Suppressor macrophage (primary cell): ENCODE results near the gene APOC4.
A peak's percentile ranks its signal among the peaks of the same experiment; 100 is the strongest.
"Not testable (repeated sequence)": the region's sequence is repeated elsewhere in the genome, so short reads cannot be mapped to it uniquely, and the experiment has no call there.

Source experiments
- DNase-seq, 4 experiments: peaks; one replicate each; pipeline ENCODE4 v3.0.0-alpha.2; 2020 to 2022
- total RNA-seq, 17 experiments: gene quantifications; one replicate each; lab custom pipeline; 2026; ENCODE audit warnings: mixed read lengths in 6 of 17, inconsistent platforms in 3 of 17; lab: John Stamatoyannopoulos, UW

The APOC4 gene
- 0 to 0.11 (median 0) reads per million in 17 experiments for total RNA-seq

DNA sequence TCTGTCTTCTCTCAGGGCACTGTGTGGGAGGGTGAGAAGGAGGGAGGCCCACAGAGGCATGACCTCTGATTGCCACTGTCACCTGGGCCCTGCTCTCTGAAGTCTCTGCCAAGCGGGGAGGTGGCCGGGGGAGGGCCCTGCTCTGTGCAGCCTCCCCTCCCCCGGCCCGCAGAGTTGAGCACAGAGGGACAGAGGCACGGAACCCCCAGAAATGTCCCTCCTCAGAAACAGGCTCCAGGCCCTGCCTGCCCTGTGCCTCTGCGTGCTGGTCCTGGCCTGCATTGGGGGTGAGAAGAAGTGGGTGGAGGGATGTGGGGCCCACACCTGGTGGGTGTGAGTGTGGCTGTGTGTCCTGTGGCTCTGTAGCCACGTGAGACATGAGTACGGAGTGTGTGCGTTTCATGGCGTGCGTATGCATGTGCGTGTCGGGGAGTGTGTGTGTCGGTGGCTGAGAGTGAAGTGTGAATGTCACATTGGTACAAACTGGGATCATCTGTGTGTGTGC lies at the start of gene APOC4:
Gene APOC4 (plus strand): TSS at position 171 of the 505 bp plus-strand sequence. CDS start 41 bp downstream, at position 212.
- DNase-seq, result peak in 1 of 4 experiments; percentile 30

DNA sequence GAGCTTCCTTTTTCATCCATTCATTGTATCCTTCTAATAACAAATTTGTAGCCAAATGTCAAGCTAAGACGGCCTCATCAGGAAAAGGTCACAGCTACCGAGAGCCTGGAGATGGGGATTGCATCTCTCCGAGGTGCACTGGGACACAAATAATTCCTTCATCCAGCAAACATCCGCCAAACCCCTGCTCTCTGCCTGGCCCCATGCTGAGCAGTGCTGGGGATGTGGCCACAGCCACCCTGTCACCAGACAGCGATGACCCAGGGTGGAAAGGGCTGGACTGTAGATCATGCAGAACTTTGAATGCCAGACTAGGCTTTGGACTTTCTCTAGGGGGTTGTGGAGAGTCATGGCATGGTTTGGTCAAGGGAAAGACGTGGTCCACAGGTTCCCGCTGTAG lies 49.1 kb upstream of the APOC4 start:
- DNase-seq, result no peak

DNA sequence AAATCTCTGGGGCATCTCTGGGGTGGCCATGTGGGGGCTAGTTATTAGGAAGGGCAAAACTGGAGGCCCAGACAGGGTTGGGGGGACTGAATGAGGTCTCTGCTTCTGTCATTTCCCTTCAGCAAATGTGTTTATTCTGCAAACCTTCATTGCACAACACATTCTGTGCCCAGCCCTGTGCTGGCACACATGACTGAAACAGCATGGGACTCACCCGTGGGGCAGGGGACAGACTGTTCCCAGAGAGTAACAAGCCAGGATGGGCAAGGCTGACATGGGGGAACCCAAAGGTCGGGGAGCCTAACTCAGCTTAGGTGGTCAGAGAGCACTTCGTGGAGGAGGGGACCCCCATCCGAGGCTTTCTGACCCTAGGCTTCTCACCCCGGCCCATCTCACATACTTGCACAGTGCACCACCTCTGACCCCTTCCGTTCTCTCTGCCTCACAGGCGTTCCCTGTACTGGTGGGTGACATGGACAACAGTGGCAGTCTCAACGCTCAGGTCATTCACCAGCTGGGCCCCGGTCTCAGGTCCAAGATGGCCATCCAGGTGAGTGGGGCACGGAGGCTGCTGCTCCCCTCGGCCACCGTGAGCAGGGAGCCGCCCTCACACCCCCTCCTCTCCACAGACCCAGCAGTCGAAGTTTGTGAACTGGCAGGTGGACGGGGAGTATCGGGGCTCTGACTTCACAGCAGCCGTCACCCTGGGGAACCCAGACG lies 48.5 kb upstream of the APOC4 start:
- peak in 3 of 4 experiments; percentile 24 to 57 (median 50) for DNase-seq

DNA sequence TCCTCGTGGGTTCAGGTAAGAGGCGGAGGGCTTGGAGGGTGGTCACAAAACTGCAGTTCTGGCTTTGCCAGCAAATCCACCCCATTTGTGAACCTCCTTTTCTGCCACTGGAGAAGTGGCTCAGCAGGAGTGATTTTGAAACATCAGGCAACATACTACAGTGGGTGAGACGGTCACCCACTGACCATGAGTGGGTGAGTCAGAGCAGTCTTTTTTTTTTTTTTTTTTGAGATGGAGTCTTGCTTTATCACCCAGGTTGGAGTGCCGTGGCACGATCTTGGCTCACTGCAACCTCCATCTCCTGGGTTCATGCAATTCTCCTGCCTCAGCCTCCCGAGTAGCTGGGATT lies 48.0 kb upstream of the APOC4 start:
- DNase-seq, result peak; percentile 39 to 76 (median 70)

DNA sequence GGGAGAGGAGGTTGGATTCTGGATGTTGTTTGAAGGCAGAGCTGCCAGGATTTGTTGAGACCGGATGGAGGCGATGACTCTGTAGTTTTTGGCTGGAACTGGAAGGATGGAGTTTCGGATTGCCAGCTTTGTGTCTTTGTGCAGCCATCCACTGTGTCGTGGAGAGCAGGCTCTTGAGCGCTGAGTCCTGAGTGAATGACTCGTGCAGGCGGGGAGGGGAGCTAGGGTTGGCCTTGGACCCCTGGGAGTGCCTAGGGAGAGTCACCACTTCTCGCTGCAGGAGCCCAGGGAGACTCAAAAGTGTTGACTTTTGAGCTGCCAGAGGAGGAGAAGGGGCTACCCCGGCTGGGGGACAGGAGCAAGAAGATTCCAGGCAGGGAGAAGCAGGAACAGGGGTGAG lies 47.1 kb upstream of the APOC4 start:
- no peak for DNase-seq

DNA sequence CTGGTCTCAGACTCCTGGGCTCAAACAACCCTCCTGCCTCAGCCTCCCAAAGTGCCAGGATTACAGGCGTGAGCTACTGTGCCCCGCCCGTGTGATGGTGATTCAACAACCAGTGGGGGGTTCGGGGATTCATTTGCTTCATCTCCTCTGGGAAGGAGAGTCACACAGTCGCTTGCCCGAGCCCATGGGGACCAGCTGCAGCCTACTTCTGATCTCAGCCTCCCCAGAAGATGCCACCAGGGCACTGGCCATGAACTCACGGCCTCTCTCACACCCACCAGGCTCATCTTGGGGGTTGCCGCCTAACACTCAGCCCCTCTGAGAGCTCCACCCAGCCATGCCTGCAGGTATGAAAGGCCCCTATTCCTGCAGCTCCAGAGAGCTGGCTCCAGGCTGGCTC lies 44.2 kb upstream of the APOC4 start:
- DNase-seq, result no peak

DNA sequence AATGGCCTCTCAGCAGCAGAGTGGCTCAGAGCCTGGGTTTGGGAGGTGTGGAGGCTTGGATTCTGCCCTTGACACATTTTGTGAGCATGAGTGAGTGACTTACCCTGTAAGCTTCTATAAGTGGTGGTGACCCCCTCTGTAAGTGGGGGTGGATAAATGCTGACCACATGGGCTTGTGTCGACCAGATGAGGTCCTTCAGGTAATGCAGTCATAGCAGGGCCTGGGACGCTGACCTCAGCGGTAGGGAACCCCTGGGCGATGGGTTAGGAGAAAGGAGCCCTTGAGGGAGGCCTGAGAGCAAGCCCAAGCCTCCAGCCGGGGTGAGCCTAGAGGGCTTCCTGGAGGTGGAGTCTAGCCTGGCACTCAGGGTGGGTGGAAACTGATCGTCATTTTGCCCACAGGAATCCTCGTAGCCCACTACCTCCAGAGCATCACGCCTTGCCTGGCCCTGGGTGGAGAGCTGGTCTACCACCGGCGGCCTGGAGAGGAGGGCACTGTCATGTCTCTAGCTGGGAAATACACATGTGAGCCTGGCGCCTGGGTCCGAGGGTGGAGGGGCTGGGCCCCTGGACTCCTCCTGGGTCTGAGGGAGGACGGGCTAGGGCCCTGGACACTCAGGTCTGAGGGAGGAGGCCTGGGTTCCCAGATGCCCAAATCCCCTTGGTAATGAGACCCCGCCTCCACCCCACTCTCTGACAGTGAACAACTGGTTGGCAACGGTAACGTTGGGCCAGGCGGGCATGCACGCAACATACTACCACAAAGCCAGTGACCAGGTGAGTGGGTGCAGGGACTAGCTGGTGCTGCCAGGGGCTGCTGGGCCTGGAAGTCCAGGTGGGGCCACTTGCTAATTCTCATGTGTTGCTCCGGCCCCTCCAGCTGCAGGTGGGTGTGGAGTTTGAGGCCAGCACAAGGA lies 41.5 kb upstream of the APOC4 start:
- no peak for DNase-seq

DNA sequence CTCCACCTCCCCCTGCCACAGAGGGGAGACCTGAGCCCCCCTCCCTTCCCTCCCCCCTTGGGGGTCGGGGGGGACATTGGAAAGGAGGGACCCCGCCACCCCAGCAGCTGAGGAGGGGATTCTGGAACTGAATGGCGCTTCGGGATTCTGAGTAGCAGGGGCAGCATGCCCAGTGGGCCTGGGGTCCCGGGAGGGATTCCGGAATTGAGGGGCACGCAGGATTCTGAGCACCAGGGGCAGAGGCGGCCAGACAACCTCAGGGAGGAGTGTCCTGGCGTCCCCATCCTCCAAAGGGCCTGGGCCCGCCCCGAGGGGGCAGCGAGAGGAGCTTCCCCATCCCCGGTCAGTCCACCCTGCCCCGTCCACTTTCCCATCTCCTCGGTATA lies 38.8 kb upstream of the APOC4 start:
- DNase-seq, result no peak

GRCh38 chr19:44903602-44904425 lies 38.2 kb upstream of the APOC4 start:
- DNase-seq, result peak; percentile 69 to 88 (median 82)

- DNase-seq, result peak in 1 of 4 experiments; percentile 20
These were observed 37.5 kb upstream of the APOC4 start for GRCh38 chr19:44904426-44904994.

DNA sequence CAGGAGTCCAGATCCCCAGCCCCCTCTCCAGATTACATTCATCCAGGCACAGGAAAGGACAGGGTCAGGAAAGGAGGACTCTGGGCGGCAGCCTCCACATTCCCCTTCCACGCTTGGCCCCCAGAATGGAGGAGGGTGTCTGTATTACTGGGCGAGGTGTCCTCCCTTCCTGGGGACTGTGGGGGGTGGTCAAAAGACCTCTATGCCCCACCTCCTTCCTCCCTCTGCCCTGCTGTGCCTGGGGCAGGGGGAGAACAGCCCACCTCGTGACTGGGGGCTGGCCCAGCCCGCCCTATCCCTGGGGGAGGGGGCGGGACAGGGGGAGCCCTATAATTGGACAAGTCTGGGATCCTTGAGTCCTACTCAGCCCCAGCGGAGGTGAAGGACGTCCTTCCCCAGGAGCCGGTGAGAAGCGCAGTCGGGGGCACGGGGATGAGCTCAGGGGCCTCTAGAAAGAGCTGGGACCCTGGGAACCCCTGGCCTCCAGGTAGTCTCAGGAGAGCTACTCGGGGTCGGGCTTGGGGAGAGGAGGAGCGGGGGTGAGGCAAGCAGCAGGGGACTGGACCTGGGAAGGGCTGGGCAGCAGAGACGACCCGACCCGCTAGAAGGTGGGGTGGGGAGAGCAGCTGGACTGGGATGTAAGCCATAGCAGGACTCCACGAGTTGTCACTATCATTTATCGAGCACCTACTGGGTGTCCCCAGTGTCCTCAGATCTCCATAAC lies 36.4 kb upstream of the APOC4 start, which contains the start of gene APOE:
Gene APOE (plus strand): TSS at position 360 of the 724 bp plus-strand sequence. CDS start 829 bp downstream, outside the sequence.
- DNase-seq, result peak; percentile 70 to 89 (median 80)

DNA sequence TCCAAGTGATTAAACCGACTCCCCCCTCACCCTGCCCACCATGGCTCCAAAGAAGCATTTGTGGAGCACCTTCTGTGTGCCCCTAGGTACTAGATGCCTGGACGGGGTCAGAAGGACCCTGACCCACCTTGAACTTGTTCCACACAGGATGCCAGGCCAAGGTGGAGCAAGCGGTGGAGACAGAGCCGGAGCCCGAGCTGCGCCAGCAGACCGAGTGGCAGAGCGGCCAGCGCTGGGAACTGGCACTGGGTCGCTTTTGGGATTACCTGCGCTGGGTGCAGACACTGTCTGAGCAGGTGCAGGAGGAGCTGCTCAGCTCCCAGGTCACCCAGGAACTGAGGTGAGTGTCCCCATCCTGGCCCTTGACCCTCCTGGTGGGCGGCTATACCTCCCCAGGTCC lies 34.4 kb upstream of the APOC4 start:
- DNase-seq, result no peak

DNA sequence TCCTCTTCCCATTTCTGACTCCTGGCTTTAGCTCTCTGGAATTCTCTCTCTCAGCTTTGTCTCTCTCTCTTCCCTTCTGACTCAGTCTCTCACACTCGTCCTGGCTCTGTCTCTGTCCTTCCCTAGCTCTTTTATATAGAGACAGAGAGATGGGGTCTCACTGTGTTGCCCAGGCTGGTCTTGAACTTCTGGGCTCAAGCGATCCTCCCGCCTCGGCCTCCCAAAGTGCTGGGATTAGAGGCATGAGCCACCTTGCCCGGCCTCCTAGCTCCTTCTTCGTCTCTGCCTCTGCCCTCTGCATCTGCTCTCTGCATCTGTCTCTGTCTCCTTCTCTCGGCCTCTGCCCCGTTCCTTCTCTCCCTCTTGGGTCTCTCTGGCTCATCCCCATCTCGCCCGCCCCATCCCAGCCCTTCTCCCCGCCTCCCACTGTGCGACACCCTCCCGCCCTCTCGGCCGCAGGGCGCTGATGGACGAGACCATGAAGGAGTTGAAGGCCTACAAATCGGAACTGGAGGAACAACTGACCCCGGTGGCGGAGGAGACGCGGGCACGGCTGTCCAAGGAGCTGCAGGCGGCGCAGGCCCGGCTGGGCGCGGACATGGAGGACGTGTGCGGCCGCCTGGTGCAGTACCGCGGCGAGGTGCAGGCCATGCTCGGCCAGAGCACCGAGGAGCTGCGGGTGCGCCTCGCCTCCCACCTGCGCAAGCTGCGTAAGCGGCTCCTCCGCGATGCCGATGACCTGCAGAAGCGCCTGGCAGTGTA lies 33.8 kb upstream of the APOC4 start:
- no peak for DNase-seq

- DNase-seq, result peak in 1 of 4 experiments; percentile 4
These were observed 33.2 kb upstream of the APOC4 start for GRCh38 chr19:44908836-44909261.

DNA sequence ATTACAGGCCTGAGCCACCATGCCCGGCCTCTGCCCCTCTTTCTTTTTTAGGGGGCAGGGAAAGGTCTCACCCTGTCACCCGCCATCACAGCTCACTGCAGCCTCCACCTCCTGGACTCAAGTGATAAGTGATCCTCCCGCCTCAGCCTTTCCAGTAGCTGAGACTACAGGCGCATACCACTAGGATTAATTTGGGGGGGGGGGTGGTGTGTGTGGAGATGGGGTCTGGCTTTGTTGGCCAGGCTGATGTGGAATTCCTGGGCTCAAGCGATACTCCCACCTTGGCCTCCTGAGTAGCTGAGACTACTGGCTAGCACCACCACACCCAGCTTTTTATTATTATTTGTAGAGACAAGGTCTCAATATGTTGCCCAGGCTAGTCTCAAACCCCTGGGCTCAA lies 32.3 kb upstream of the APOC4 start:
- no peak for DNase-seq

DNA sequence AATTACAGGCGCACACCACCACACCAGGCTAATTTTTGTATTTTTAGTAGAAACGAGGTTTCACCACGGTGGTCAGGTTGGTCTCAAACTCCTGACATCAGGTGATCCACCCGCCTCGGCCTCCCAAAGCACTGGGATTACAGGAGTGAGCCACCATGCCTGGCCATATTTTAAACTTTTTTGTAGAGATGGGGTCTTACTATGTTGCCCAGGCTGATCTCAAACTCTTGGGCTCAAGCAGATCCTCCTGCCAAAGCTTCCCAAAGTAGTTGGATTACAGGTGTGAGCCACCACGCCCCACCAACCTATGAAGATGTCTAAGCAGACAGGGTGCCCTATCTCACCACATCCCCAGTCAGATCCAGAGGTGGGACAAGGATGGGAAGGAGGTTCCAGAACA lies 30.1 kb upstream of the APOC4 start:
- DNase-seq, result not testable (repeated sequence)

DNA sequence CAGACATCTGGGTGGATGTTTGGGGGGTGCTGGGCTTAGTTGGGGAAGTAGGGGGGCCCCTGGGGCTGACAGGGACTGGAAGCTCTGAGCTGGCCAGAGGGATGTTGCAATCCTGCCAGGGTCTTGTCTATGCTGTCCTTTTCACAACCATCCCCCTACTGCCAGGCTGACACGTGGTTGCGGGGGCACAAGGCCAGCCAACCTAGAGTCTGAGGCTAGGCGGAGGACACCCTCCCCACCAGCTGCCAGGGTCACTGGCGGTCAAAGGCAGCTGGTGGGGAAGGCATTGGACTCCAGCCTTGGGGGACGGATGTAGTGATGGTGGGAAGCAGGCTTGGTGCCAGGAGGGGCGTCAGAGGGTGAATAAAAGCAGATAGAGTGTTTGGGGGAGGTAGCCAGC lies 29.2 kb upstream of the APOC4 start:
- DNase-seq, result peak; percentile 80 to 93 (median 88)

DNA sequence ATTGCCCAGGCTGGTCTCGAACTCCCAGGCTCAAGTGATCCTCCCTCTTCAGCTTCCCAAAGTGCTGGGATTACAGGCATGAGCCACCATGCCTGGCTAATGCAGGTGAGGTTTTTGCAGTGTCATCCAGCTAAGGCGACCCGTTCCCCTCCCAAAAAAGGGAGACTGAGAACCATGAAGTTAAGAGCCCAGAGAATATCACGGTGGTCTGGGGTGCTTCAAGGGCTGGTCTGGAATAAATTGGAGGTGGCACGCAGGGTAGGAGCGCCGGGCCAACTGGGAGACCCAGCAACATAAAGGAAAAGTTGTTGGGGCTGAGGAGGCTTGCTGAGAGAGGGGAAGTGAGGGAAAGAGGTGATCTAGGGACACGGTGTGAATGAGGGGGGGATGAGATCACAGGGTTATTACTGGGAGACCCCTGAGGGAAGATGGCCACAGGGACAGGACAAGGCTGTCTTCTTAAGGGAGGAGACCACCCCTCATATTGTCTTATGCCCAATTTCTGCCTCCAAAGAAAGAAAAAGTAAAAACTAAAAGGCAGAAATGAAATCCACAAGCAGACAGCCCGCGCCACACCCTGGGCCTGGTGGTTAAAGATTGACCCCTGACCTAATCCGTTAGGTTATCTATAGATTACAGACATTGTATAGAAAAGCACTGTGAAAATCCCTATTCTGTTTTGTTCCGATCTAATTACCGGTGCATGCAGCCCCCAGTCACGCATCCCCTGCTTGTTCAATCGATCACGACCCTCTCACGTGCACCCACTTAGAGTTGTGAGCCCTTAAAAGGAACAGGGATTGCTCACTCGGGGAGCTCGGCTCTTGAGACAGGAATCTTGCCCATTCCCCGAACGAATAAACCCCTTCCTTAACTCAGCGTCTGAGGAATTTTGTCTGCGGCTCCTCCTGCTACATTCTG lies 28.3 kb upstream of the APOC4 start:
- peak in 1 of 4 experiments; percentile 36 for DNase-seq
